IMR-90 (cell line): Measurements from ENCODE around the gene CCDC7. TPM values are rescaled to one million over a fixed set of nuclear protein-coding genes. Genes with fewer than 3 reads are reported as not detected.

Source experiments
- ATAC-seq: fragments of 200-7000 bp; cut with Tn5 transposase; 2 replicates; pipeline ENCODE4 v1.9.1; 2020; ENCODE audit warnings: low read depth, mild to moderate bottlenecking, moderate library complexity
- BruUV-seq: library from RNA; stranded (reverse); fragments of 400-500 nt; replicated peaks from 2 replicates; lab custom pipeline; 2021; lab: Mats Ljungman, UMichigan
- CTCF ChIA-PET: fragments of 300-600 bp; formaldehyde crosslinking; extraction: SDS; loops from one replicate; lab custom pipeline; 2021; ENCODE audit warnings: antibody characterized with exemption; lab: Yijun Ruan, JAX
- POLR2A ChIA-PET: fragments of 300-600 bp; sonication (Branson Sonifier 250); formaldehyde crosslinking; loops from one replicate; lab custom pipeline; 2022; ENCODE audit warnings: antibody characterized with exemption; ENCODE audit not compliant: unreplicated experiment; lab: Charles Lee
- DNase-seq: peaks from one replicate; pipeline ENCODE4 v3.0.0; 2013
- H2AFZ ChIP-seq: replicated peaks from 2 replicates; pipeline ENCODE3; 2013; ENCODE audit warnings: low read length, mild to moderate bottlenecking; ENCODE audit not compliant: poor library complexity
- H2AK5ac ChIP-seq: 2 replicates; pipeline ENCODE4 v1.6.1; 2013; ENCODE audit warnings: low read depth, low read length, inconsistent platforms
- H2AK9ac ChIP-seq: replicated peaks from 2 replicates; pipeline ENCODE3; 2013; ENCODE audit warnings: mild to moderate bottlenecking, low read depth, low read length, moderate library complexity; ENCODE audit not compliant: poor library complexity
- H2BK120ac ChIP-seq: 2 replicates; pipeline ENCODE4 v1.6.1; 2013; ENCODE audit warnings: low read depth, low read length, inconsistent platforms
- H2BK15ac ChIP-seq: 3 replicates; pipeline ENCODE4 v1.6.1; 2013; ENCODE audit warnings: low read depth, low read length, inconsistent platforms
- H2BK20ac ChIP-seq: 2 replicates; pipeline ENCODE4 v1.6.1; 2013; ENCODE audit warnings: low read depth, mild to moderate bottlenecking, inconsistent platforms, low read length, moderate library complexity
- H2BK5ac ChIP-seq: 2 replicates; pipeline ENCODE4 v1.6.1; 2013; ENCODE audit warnings: mild to moderate bottlenecking, low read depth, low read length, inconsistent platforms; ENCODE audit not compliant: poor library complexity, severe bottlenecking
- H3K14ac ChIP-seq: replicated peaks from 2 replicates; pipeline ENCODE4 v1.6.1; 2013; ENCODE audit warnings: low read depth, low read length, inconsistent platforms
- H3K18ac ChIP-seq: 2 replicates; pipeline ENCODE4 v1.6.1; 2013; ENCODE audit warnings: low read depth, low read length, control low read depth
- H3K23ac ChIP-seq: 2 replicates; pipeline ENCODE4 v1.6.1; 2013; ENCODE audit warnings: low read depth, low read length, inconsistent platforms
- H3K27ac ChIP-seq: 2 replicates; pipeline ENCODE4 v1.5.1; 2013; ENCODE audit warnings: mild to moderate bottlenecking, control low read depth, low read length; ENCODE audit not compliant: insufficient read depth
- H3K27me3 ChIP-seq: 2 replicates; pipeline ENCODE4 v1.6.1; 2013; ENCODE audit warnings: low read length; ENCODE audit not compliant: control insufficient read depth, insufficient read depth
- H3K36me3 ChIP-seq: 2 replicates; pipeline ENCODE4 v1.6.1; 2013; ENCODE audit warnings: low read length, mixed read lengths; ENCODE audit not compliant: control insufficient read depth, insufficient read depth
- H3K4ac ChIP-seq: 2 replicates; pipeline ENCODE4 v1.6.1; 2013; ENCODE audit warnings: low read depth, low read length, inconsistent platforms
- H3K4me1 ChIP-seq: 2 replicates; pipeline ENCODE4 v1.6.1; 2013; ENCODE audit warnings: low read length, mixed read lengths; ENCODE audit not compliant: control insufficient read depth, insufficient read depth
- H3K4me2 ChIP-seq: 2 replicates; pipeline ENCODE4 v1.6.1; 2013; ENCODE audit warnings: low read depth, mild to moderate bottlenecking, control low read depth, low read length, moderate library complexity
- H3K4me3 ChIP-seq: 2 replicates; pipeline ENCODE4 v1.5.1; 2013; ENCODE audit warnings: low read depth, mild to moderate bottlenecking, control low read depth, low read length, moderate library complexity; ENCODE audit not compliant: insufficient read depth
- H3K56ac ChIP-seq: 2 replicates; pipeline ENCODE4 v1.6.1; 2013; ENCODE audit warnings: low read length, inconsistent platforms; ENCODE audit not compliant: insufficient read depth; ENCODE audit errors: extremely low read depth
- H3K79me1 ChIP-seq, 2 experiments: 2 replicates each; pipeline ENCODE4 v1.6.1; 2013; ENCODE audit warnings: low read length in 2 of 2, inconsistent platforms in 1 of 2, low read depth in 1 of 2
- H3K9ac ChIP-seq: 2 replicates; pipeline ENCODE4 v1.6.1; 2013; ENCODE audit warnings: low read depth, low read length, control low read depth
- H3K9me1 ChIP-seq: 2 replicates; pipeline ENCODE4 v1.6.1; 2013; ENCODE audit warnings: low read length, inconsistent platforms; ENCODE audit not compliant: insufficient read depth
- H3K9me3 ChIP-seq: 2 replicates; pipeline ENCODE4 v1.6.1; 2013; ENCODE audit warnings: low read length; ENCODE audit not compliant: control insufficient read depth, insufficient read depth
- H4K20me1 ChIP-seq: 2 replicates; pipeline ENCODE4 v1.6.1; 2013; ENCODE audit warnings: low read length, inconsistent platforms; ENCODE audit not compliant: insufficient read depth
- H4K5ac ChIP-seq: 2 replicates; pipeline ENCODE4 v1.6.1; 2013; ENCODE audit warnings: mild to moderate bottlenecking, low read depth, low read length, control low read depth
- H4K8ac ChIP-seq, 2 experiments: 2 replicates each; pipeline ENCODE4 v1.6.1; 2013; ENCODE audit warnings: low read depth in 2 of 2, low read length in 2 of 2, control low read depth in 1 of 2, inconsistent platforms in 1 of 2
- H4K91ac ChIP-seq: 2 replicates; pipeline ENCODE4 v1.6.1; 2013; ENCODE audit warnings: low read depth, low read length, inconsistent platforms; ENCODE audit not compliant: insufficient read depth
- CEBPB ChIP-seq: IDR thresholded peaks from 2 replicates; pipeline ENCODE4 v1.6.1; 2012; ENCODE audit warnings: low read depth, low read length, improper control_type of control experiment
- CHD1 ChIP-seq: IDR thresholded peaks from 2 replicates; pipeline ENCODE4 v1.6.1; 2012; ENCODE audit warnings: low read depth, low read length, improper control_type of control experiment
- MAZ ChIP-seq: IDR thresholded peaks from 2 replicates; pipeline ENCODE4 v1.6.1; 2012; ENCODE audit warnings: low read depth, mild to moderate bottlenecking, low read length, improper control_type of control experiment, moderate library complexity, borderline replicate concordance
- MXI1 ChIP-seq: IDR thresholded peaks from 2 replicates; pipeline ENCODE4 v1.6.1; 2012; ENCODE audit warnings: low read depth, mild to moderate bottlenecking, low read length, moderate library complexity, borderline replicate concordance
- WGBS, 2 experiments: methylation state at CpG; one replicate each; pipeline versions ENCODE4 v1.1.5 to v1.1.7; 2013; ENCODE audit warnings: missing lambda C conversion rate in 2 of 2; ENCODE audit not compliant: insufficient read length in 1 of 2; ENCODE audit errors: extremely low coverage in 2 of 2; 5-methylcytosine and 5-hydroxymethylcytosine counted together
- dilution Hi-C: fragments of 300-500 bp; cut with HindIII; formaldehyde crosslinking; loops from one replicate; pipeline ENCODE4 v1.14.3; 2018; ENCODE audit warnings: low sequenced_read_pairs; ENCODE audit not compliant: unreplicated experiment
- in situ Hi-C: fragments of 300-500 bp; cut with MboI; formaldehyde crosslinking; loops from 3 replicates; pipeline ENCODE4 v1.14.3; 2019; ENCODE audit warnings: low sequenced_read_pairs, inconsistent platforms, mixed read lengths
- intact Hi-C: fragments of 100-400 bp; cut with micrococcal nuclease; formaldehyde crosslinking; loops from 2 replicates; pipeline ENCODE4 v1.10.0; 2022
- polyA plus RNA-seq, 3 experiments: library from polyadenylated mRNA; depleted of rRNA; stranded (reverse); fragments of >200 nt; gene quantifications; 2 replicates each; pipeline ENCODE4 v1.2.3, GENCODE V29; 2012; ENCODE audit warnings: low replicate concordance in 1 of 3
- total RNA-seq: library from RNA; depleted of rRNA; stranded (reverse); fragments of >200 nt; gene quantifications from 2 replicates; pipeline ENCODE4 v1.2.3, GENCODE V29; 2012
- TF ChIP-seq, protein P1 (sequence below): fragments of 150-350 bp; IDR thresholded peaks from 2 replicates; pipeline ENCODE4 v1.6.1; 2017; ENCODE audit warnings: mild to moderate bottlenecking, antibody characterized with exemption, low read length, low read depth
- TF ChIP-seq, protein P2 (sequence below): fragments of 150-350 bp; IDR thresholded peaks from 2 replicates; pipeline ENCODE4 v1.6.1; 2016; ENCODE audit warnings: low read depth, mild to moderate bottlenecking, low read length, moderate library complexity, borderline replicate concordance

CCDC7 gene
- total and polyA plus RNA-seq, 2 of the 4 experiments (the other 2 are of a cell fraction): 0.74 to 4.3 TPM

DNA sequence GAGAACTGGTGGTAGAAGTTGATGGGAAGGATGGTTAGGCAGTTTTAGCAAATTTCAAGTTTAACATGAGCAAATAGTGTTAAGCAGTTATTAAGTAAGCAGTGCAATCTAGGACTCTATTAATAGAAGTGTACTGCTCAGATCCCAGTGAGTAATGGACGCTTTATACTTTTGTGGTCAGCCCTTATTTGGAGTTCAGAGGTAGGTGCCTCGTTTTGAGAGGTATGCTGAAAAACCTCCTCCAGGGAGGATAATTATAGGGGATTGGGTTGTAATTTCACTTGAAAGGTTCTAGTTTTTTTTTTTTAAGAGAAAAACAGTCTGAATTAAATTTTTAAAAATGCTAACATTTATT is 33.5 kb upstream of the CCDC7 start:
- H3K23ac ChIP-seq: no peak overlapping the region
- ATAC-seq (no peak), DNase-seq (peak; percentile 51)
- in situ Hi-C loops: no loop called here
- no peak overlapping the region for H3K27ac ChIP-seq
- H2AFZ ChIP-seq: no peak overlapping the region
- H4K20me1 ChIP-seq: no peaks in the 10 kb centered on the region
- H3K4me3 ChIP-seq: no peak overlapping the region
- H2BK20ac ChIP-seq: no peak overlapping the region
- H2BK120ac ChIP-seq: no peak overlapping the region
- no peaks in the 10 kb centered on the region for H3K9me1 ChIP-seq
- H3K36me3 ChIP-seq: no peaks in the 10 kb centered on the region
- no peak overlapping the region for H4K91ac ChIP-seq
- H3K4ac ChIP-seq: no peak overlapping the region
- H3K4me2 ChIP-seq: peak overlapping the region; percentile 51; the same call in 1 of the 2 replicates
- H4K5ac ChIP-seq: no peak overlapping the region
- no CpG with 5 or more reads among the region's 2 CpGs for WGBS, 2 experiments
- dilution Hi-C loops: no loop called here
- no TSS peak for BruUV-seq
- no peak overlapping the region for H4K8ac ChIP-seq
- CTCF ChIA-PET: no interaction called here
- H3K9me3 ChIP-seq: no peaks in the 10 kb centered on the region
- no peaks in the 10 kb centered on the region for H3K79me1 ChIP-seq
- no peaks in the 10 kb centered on the region for H3K27me3 ChIP-seq
- peaks cover 3% of the 10 kb centered on the region; the same call in 1 of the 2 replicates for H3K4me1 ChIP-seq
- intact Hi-C loops: no loop called here
- H2AK5ac ChIP-seq: no peak overlapping the region
- no peak overlapping the region for H3K56ac ChIP-seq
- H3K18ac ChIP-seq: no peak overlapping the region
- 0 out of 2 replicates have a peak overlapping the region, but pooled peaks have one; percentile 8 for H3K14ac ChIP-seq
- no peak overlapping the region for H3K9ac ChIP-seq
- H2BK15ac ChIP-seq: no peak overlapping the region
- POLR2A ChIA-PET: no interaction called here
- no peak overlapping the region for H2AK9ac ChIP-seq
- no peak for TF ChIP-seq CHD1
- TF ChIP-seq, protein P1, sequence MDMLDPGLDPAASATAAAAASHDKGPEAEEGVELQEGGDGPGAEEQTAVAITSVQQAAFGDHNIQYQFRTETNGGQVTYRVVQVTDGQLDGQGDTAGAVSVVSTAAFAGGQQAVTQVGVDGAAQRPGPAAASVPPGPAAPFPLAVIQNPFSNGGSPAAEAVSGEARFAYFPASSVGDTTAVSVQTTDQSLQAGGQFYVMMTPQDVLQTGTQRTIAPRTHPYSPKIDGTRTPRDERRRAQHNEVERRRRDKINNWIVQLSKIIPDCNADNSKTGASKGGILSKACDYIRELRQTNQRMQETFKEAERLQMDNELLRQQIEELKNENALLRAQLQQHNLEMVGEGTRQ: no peak
- TF ChIP-seq MXI1: no peak
- TF ChIP-seq MAZ: no peak
- 0 out of 2 replicates have a peak, but pooled peaks have one; percentile 11 for TF ChIP-seq CEBPB
- TF ChIP-seq, protein P2, sequence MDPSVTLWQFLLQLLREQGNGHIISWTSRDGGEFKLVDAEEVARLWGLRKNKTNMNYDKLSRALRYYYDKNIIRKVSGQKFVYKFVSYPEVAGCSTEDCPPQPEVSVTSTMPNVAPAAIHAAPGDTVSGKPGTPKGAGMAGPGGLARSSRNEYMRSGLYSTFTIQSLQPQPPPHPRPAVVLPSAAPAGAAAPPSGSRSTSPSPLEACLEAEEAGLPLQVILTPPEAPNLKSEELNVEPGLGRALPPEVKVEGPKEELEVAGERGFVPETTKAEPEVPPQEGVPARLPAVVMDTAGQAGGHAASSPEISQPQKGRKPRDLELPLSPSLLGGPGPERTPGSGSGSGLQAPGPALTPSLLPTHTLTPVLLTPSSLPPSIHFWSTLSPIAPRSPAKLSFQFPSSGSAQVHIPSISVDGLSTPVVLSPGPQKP: no peak
- peak overlapping the region; percentile 33 for H2BK5ac ChIP-seq
